Cardiac fibroblast (primary cell): ENCODE data around the gene ARHGAP10.
A peak's percentile ranks its signal among the peaks of the same experiment; 100 is the strongest.

Experiments
- DNase-seq, 2 donors: peaks; one replicate each; pipeline versions ENCODE4 v3.0.0 to v3.0.0-alpha.2; 2010; ENCODE audit warnings: low read depth in 2 of 2
- H3K4me3 ChIP-seq, 2 donors: replicated peaks in 1 of 2; 1 replicate in 1 of 2; 2 replicates in 1 of 2; pipeline ENCODE4 v1.5.1; 2011; ENCODE audit warnings: low read depth in 2 of 2, low read length in 2 of 2, mild to moderate bottlenecking in 2 of 2, moderate library complexity in 1 of 2
- CTCF ChIP-seq: IDR thresholded peaks from one replicate; pipeline ENCODE4 v1.5.1; 2011; ENCODE audit warnings: low read depth, mild to moderate bottlenecking, low read length, inconsistent platforms

ARHGAP10 gene

GRCh38 chr4:148054275-148054674 is 322.4 kb downstream of the ARHGAP10 start:
- TF ChIP-seq CTCF = no peak
- H3K4me3 ChIP-seq = no peak overlapping the region
- no peak for DNase-seq

- DNase-seq = no peak
- H3K4me3 ChIP-seq = no peak overlapping the region
- TF ChIP-seq CTCF = no peak
Observed at GRCh38 chr4:148055844-148056243, 324.0 kb downstream of the ARHGAP10 start.

- no peak for TF ChIP-seq CTCF
- no peak overlapping the region for H3K4me3 ChIP-seq
- DNase-seq = peak; percentile 52 to 70
Observed at GRCh38 chr4:148056879-148057278, 325.0 kb downstream of the ARHGAP10 start.

- H3K4me3 ChIP-seq = no peak overlapping the region
- no peak for DNase-seq
- no peak for TF ChIP-seq CTCF
Observed at GRCh38 chr4:148057516-148057915, 325.6 kb downstream of the ARHGAP10 start.

- no peak for DNase-seq
- no peak for TF ChIP-seq CTCF
- no peak overlapping the region for H3K4me3 ChIP-seq
Observed at GRCh38 chr4:148057984-148058859, 326.3 kb downstream of the ARHGAP10 start.

- no peak overlapping the region for H3K4me3 ChIP-seq
- DNase-seq = no peak
- no peak for TF ChIP-seq CTCF
Observed at GRCh38 chr4:148059617-148060180, 327.8 kb downstream of the ARHGAP10 start.
